Mesodermal cell (in vitro differentiated cells): ENCODE data around the gene GNAL.

Experiments used
- H3K27ac ChIP-seq: 2 replicates; pipeline ENCODE4 v1.7.0; 2013; ENCODE audit warnings: mild to moderate bottlenecking, low read depth, low read length, moderate library complexity; ENCODE audit not compliant: severe bottlenecking
- H3K36me3 ChIP-seq: 2 replicates; pipeline ENCODE4 v1.7.1; 2013; ENCODE audit warnings: mild to moderate bottlenecking, low read length, moderate library complexity; ENCODE audit not compliant: control insufficient read depth, insufficient read depth
- H3K4me1 ChIP-seq: one replicate; pipeline ENCODE4 v1.7.1; 2013; ENCODE audit warnings: mild to moderate bottlenecking, low read length; ENCODE audit not compliant: insufficient read depth, control insufficient read depth, poor library complexity, severe bottlenecking
- H3K4me3 ChIP-seq: 2 replicates; pipeline ENCODE4 v1.7.0; 2013; ENCODE audit warnings: low read length, control low read depth, mild to moderate bottlenecking; ENCODE audit not compliant: insufficient read depth, poor library complexity, severe bottlenecking; ENCODE audit errors: extremely low read depth
- H3K9me3 ChIP-seq: 2 replicates; pipeline ENCODE4 v1.7.1; 2013; ENCODE audit warnings: mild to moderate bottlenecking, low read length, moderate library complexity; ENCODE audit not compliant: control insufficient read depth
- WGBS, 2 experiments: methylation state at CpG; one replicate each; pipeline ENCODE4 v1.1.5; 2013; ENCODE audit warnings: missing lambda C conversion rate in 2 of 2; ENCODE audit not compliant: insufficient coverage in 2 of 2; 5-methylcytosine and 5-hydroxymethylcytosine counted together

The GNAL gene

DNA sequence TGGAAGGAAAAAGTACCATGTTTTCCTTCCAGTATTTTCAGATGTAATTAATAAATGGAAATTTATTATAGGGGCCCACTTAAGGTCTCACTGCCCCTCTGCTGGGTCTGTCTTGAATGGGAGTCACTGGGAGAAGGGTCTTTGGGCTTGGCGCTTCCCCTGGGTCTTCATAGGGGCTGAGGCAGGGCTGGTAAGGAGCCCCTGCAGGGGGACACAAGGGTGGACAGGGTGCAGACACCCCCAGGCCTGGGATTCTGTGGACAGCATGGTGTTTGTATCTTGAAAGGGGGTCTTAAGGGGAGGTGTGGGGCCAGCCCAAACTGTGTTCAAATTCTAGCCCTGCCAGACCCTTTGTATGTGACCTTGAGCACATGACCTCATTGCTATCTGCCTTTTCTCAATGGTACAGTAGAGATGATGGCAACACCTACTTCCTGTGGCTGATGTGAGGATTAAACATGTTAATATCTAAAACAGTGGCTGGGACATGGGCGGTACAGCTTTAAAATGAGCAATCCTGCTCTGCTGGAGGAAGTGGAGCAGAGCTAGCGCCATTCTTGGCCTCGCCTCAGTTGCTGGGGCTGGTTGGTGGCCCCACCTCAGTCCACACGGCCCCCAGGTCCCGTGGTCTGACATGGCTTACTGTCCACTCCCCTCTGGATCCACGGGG is 71.6 kb downstream of the GNAL start:
- Histone ChIP-seq H3K4me3 (no peak overlapping the region), H3K4me1 (no peaks in the 10 kb centered on the region), H3K27ac (no peak overlapping the region), H3K9me3 (no peaks in the 10 kb centered on the region), H3K36me3 (no peaks in the 10 kb centered on the region)
- WGBS, 2 experiments = 88 to 94% methylated on average over 6 to 7 of the region's 7 CpGs

GRCh38 chr18:11761553-11761952 is 72.5 kb downstream of the GNAL start:
- Histone ChIP-seq H3K36me3 (no peaks in the 10 kb centered on the region), H3K4me3 (no peak overlapping the region), H3K9me3 (no peaks in the 10 kb centered on the region), H3K4me1 (peaks cover 4% of the 10 kb centered on the region), H3K27ac (no peak overlapping the region)
- WGBS, 2 experiments = 54% methylated on average over 2 of the region's 2 CpGs; no CpG with 5 or more reads in 1 of the 2 experiments

- Histone ChIP-seq H3K36me3 (no peaks in the 10 kb centered on the region), H3K4me1 (peaks cover 4% of the 10 kb centered on the region), H3K9me3 (no peaks in the 10 kb centered on the region), H3K27ac (no peak overlapping the region), H3K4me3 (no peak overlapping the region)
- 76 to 96% methylated on average over 4 to 6 of the region's 7 CpGs for WGBS, 2 experiments
Measured at GRCh38 chr18:11762429-11762828, 73.4 kb downstream of the GNAL start.

GRCh38 chr18:11767329-11767728 is 78.3 kb downstream of the GNAL start:
- Histone ChIP-seq H3K4me3 (no peak overlapping the region), H3K36me3 (no peaks in the 10 kb centered on the region), H3K27ac (no peak overlapping the region), H3K4me1 (peaks cover 4% of the 10 kb centered on the region), H3K9me3 (no peaks in the 10 kb centered on the region)
- WGBS, 2 experiments = 89 to 95% methylated on average over 6 of the region's 6 CpGs

DNA sequence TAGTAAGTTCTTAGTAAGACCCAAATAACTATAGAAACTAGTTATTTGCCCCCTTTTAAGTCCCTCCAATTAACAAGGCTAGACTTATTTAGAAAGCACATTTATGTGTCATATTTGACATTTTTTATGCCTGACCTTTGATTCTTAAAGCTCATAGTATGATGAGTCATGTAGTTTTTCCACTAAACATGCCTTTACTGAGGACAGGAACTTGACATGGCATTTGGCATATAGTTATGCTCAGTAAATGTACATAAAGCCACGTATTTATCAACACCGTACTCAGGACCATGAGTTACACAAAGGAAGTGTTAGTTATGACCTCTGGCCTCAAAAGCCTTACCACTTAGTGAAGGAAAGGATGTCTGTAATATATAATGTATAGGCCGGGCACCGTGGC is 78.9 kb downstream of the GNAL start:
- WGBS, 2 experiments = 92 to 100% methylated on average over 2 to 4 of the region's 4 CpGs
- no peak overlapping the region for H3K27ac ChIP-seq

GRCh38 chr18:11775436-11776174 is 86.5 kb downstream of the GNAL start:
- Histone ChIP-seq H3K4me3 (no peak overlapping the region), H3K9me3 (no peaks in the 10 kb centered on the region), H3K4me1 (no peaks in the 10 kb centered on the region), H3K36me3 (no peaks in the 10 kb centered on the region), H3K27ac (no peak overlapping the region)
- 96 to 100% methylated on average over 8 to 13 of the region's 16 CpGs for WGBS, 2 experiments

More for the DNA sequence above, 78.9 kb downstream of the GNAL start:
- H3K4me3 ChIP-seq = no peak overlapping the region
- peaks cover 4% of the 10 kb centered on the region for H3K4me1 ChIP-seq
- no peaks in the 10 kb centered on the region for H3K9me3 ChIP-seq
- H3K36me3 ChIP-seq = no peaks in the 10 kb centered on the region

DNA sequence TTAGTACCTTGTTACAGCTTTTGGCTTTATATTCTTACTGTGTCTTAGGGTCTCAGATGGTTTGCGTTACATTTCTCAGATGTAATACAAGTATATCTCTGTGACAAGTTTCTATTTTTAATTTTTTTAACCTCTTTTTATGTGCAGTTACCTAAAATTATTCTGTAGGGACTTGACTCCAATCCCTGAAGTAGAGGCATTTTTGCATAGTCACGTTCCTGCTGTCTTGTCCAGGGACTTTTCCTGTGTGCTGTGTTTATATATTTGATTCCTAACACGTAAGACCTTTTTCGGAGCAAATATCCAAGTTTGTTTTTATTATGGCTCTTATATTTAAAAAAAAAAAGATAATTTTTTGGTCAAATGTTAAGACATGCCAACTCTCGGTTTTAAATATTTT is 91.0 kb downstream of the GNAL start:
- no peaks in the 10 kb centered on the region for H3K4me1 ChIP-seq
- 86 to 100% methylated on average over 1 of the region's 5 CpGs for WGBS, 2 experiments
- H3K36me3 ChIP-seq = no peaks in the 10 kb centered on the region
- H3K27ac ChIP-seq = no peak overlapping the region
- no peak overlapping the region for H3K4me3 ChIP-seq
- no peaks in the 10 kb centered on the region for H3K9me3 ChIP-seq

DNA sequence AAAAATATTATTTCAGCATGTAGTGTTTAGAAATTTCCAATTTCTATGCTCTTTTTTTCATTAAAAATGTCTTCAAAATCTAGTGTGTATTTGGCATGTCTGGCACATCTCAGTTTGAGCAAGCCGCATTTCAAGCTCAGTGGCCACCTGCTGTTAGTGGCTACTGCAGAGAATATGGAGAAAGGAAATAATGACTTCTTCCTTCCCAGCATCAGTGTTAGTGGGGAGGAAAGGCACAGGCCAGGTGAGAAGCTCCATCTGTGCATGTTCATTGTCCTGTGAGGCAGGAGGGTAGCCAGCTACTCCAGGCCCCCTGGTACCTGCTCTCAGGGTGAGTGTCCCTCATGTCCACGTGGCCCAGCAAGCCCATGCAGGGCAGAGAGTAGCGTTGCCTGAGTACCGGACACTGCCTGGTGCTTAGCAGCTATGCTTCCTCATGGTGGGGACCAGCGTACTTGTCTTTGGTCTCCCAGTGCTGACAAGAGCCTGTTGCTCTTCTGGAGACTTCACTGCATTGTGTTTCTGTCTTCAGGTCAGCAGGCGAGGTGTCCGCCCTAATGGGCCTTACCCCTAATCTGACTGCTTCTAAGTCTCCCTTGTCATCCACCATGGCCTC is 94.8 kb downstream of the GNAL start:
- Histone ChIP-seq H3K4me1 (peaks cover 4% of the 10 kb centered on the region), H3K9me3 (no peaks in the 10 kb centered on the region), H3K36me3 (no peaks in the 10 kb centered on the region), H3K4me3 (no peak overlapping the region), H3K27ac (no peak overlapping the region)
- WGBS, 2 experiments = 89 to 93% methylated on average over 4 to 7 of the region's 7 CpGs

GRCh38 chr18:11784674-11785304 is 95.7 kb downstream of the GNAL start:
- Histone ChIP-seq H3K9me3 (no peaks in the 10 kb centered on the region), H3K36me3 (no peaks in the 10 kb centered on the region), H3K27ac (no peak overlapping the region), H3K4me3 (no peak overlapping the region), H3K4me1 (peaks cover 12% of the 10 kb centered on the region)
- WGBS, 2 experiments = 89 to 98% methylated on average over 4 of the region's 6 CpGs

DNA sequence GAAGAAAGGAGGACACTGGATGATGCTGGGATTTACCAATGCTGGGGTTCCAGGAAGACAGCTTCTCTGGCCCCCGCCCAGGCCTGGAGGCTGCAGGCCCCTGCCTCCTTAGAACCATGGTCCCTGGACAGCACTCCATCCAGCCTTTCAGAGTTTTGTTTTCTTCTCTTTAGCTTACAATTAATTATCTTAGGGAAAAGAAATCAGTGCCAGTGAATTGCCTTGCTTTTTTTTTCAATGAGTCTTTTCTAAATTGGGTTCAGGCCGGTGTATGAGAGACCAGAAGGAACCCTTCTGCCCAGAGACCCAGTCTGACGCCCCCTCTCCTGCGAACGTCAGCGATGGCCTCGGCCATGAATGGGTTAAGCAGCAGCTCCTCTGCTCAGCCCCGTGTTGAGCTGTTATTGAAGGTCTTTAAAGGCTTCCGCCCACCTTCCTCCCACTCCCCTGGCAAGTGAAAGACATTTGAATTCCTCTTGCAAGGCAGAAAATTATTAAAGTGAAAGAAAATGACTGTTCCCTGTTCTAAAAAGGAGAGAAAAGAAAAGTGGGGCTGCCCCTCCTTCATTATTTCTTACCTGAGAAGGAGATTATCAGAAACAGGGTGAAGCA is 96.5 kb downstream of the GNAL start:
- H3K4me3 ChIP-seq = peak overlapping the region; percentile 6
- no peaks in the 10 kb centered on the region for H3K36me3 ChIP-seq
- 10 to 15% methylated on average over 5 of the region's 9 CpGs for whole genome bisulfite sequencing, 2 experiments
- H3K9me3 ChIP-seq = no peaks in the 10 kb centered on the region
- peaks cover 15% of the 10 kb centered on the region for H3K4me1 ChIP-seq
- H3K27ac ChIP-seq = no peak overlapping the region
